BLaER1 (cell line): ENCODE measurements around the gene TMEM72.
"Not testable (repeated sequence)": the region's sequence is repeated elsewhere in the genome, so short reads cannot be mapped to it uniquely, and the experiment has no call there.

Experiments used
- H3K27ac ChIP-seq: shearing (Covaris generic); formaldehyde crosslinking; 2 replicates; pipeline ENCODE4 v1.8.1; 2022
- H3K27me3 ChIP-seq: shearing (Covaris generic); formaldehyde crosslinking; 2 replicates; pipeline ENCODE4 v1.8.1; 2022
- H3K36me3 ChIP-seq: shearing (Covaris generic); formaldehyde crosslinking; 2 replicates; pipeline ENCODE4 v1.8.1; 2022
- H3K4me1 ChIP-seq: shearing (Covaris generic); formaldehyde crosslinking; 2 replicates; pipeline ENCODE4 v1.8.1; 2022
- H3K4me2 ChIP-seq: shearing (Covaris generic); formaldehyde crosslinking; 2 replicates; pipeline ENCODE4 v1.8.1; 2022
- H3K4me3 ChIP-seq: shearing (Covaris generic); formaldehyde crosslinking; 2 replicates; pipeline ENCODE4 v1.8.1; 2022
- H3K9ac ChIP-seq: shearing (Covaris generic); formaldehyde crosslinking; 2 replicates; pipeline ENCODE4 v1.8.1; 2022
- H3K9me3 ChIP-seq: shearing (Covaris generic); formaldehyde crosslinking; 2 replicates; pipeline ENCODE4 v1.8.1; 2022
- H4K20me1 ChIP-seq: shearing (Covaris generic); formaldehyde crosslinking; 2 replicates; pipeline ENCODE4 v1.8.1; 2022
- Cebpa-rat ChIP-seq: shearing (Covaris generic); IDR thresholded peaks from 2 replicates; pipeline ENCODE4 v1.8.1; 2022

Gene TMEM72

GRCh38 chr10:44911081-44911540 is at the start of gene TMEM72:
Gene TMEM72 (plus strand): TSS chr10:44911337. CDS start chr10:44911513, 176 bp downstream.
- Histone ChIP-seq H3K27ac (peak within 1 kb of the TSS; percentile 79), H3K4me2 (peak within 1 kb of the TSS; percentile 87), H3K9ac (peak within 1 kb of the TSS; percentile 37; the same call in 1 of the 2 replicates), H3K9me3 (no peaks in the 10 kb centered on the region), H3K4me1 (peaks cover 89% of the 10 kb centered on the region), H4K20me1 (no peaks in the 10 kb centered on the region), H3K27me3 (no peaks in the 10 kb centered on the region), H3K4me3 (no peak within 1 kb of the TSS), H3K36me3 (no peaks in the 10 kb centered on the region)
- TF ChIP-seq Cebpa-rat: no peak

GRCh38 chr10:44862006-44862751 is 49.0 kb upstream of the TMEM72 start:
- Histone ChIP-seq H4K20me1 (no peaks in the 10 kb centered on the region), H3K4me3 (no peak overlapping the region), H3K9me3 (no peaks in the 10 kb centered on the region), H3K27me3 (no peaks in the 10 kb centered on the region), H3K4me2 (peak overlapping the region; percentile 95), H3K4me1 (peaks cover 83% of the 10 kb centered on the region), H3K36me3 (no peaks in the 10 kb centered on the region), H3K9ac (peak overlapping the region; percentile 46), H3K27ac (peak overlapping the region; percentile 39; the same call in 1 of the 2 replicates)
- no peak for TF ChIP-seq Cebpa-rat

- Histone ChIP-seq H3K4me2 (peak overlapping the region; percentile 95), H3K9me3 (no peaks in the 10 kb centered on the region), H3K4me3 (no peak overlapping the region), H4K20me1 (no peaks in the 10 kb centered on the region), H3K27ac (no peak overlapping the region), H3K36me3 (no peaks in the 10 kb centered on the region), H3K4me1 (peaks cover 75% of the 10 kb centered on the region), H3K9ac (no peak overlapping the region), H3K27me3 (no peaks in the 10 kb centered on the region)
- TF ChIP-seq Cebpa-rat: no peak
These were observed 48.2 kb upstream of the TMEM72 start for GRCh38 chr10:44862924-44863323.

GRCh38 chr10:44863344-44864047 is 47.6 kb upstream of the TMEM72 start:
- Histone ChIP-seq H3K27me3 (no peaks in the 10 kb centered on the region), H3K4me1 (peaks cover 70% of the 10 kb centered on the region), H3K4me3 (no peak overlapping the region), H3K36me3 (no peaks in the 10 kb centered on the region), H4K20me1 (no peaks in the 10 kb centered on the region), H3K9ac (0 out of 2 replicates have a peak overlapping the region, but pooled peaks have one; percentile 74), H3K27ac (peak overlapping the region; percentile 87; the same call in 1 of the 2 replicates), H3K4me2 (peak overlapping the region; percentile 95), H3K9me3 (no peaks in the 10 kb centered on the region)
- no peak for TF ChIP-seq Cebpa-rat

- H3K9me3 ChIP-seq: no peaks in the 10 kb centered on the region
- H3K4me2 ChIP-seq: peak overlapping the region; percentile 95
- H3K27ac ChIP-seq: peak overlapping the region; percentile 87
- no peaks in the 10 kb centered on the region for H3K27me3 ChIP-seq
- peaks cover 65% of the 10 kb centered on the region for H3K4me1 ChIP-seq
- no peak for TF ChIP-seq Cebpa-rat
- H3K36me3 ChIP-seq: no peaks in the 10 kb centered on the region
- H3K9ac ChIP-seq: peak overlapping the region; percentile 74; the same call in 1 of the 2 replicates
- H3K4me3 ChIP-seq: peak overlapping the region; percentile 62
- H4K20me1 ChIP-seq: no peaks in the 10 kb centered on the region
These were observed 47.1 kb upstream of the TMEM72 start for GRCh38 chr10:44864051-44864450.

- TF ChIP-seq Cebpa-rat: no peak
- H4K20me1 ChIP-seq: no peaks in the 10 kb centered on the region
These were observed 46.4 kb upstream of the TMEM72 start for GRCh38 chr10:44864637-44865288.

GRCh38 chr10:44865289-44865671 is 45.9 kb upstream of the TMEM72 start:
- H3K36me3 ChIP-seq: no peaks in the 10 kb centered on the region
- H3K9ac ChIP-seq: peak overlapping the region; percentile 74
- H3K27me3 ChIP-seq: no peaks in the 10 kb centered on the region
- H3K4me1 ChIP-seq: peaks cover 65% of the 10 kb centered on the region
- H3K9me3 ChIP-seq: 0 out of 2 replicates have a peak, but pooled peaks cover 3% of the 10 kb centered on the region
- H4K20me1 ChIP-seq: no peaks in the 10 kb centered on the region
- TF ChIP-seq Cebpa-rat: no peak
- H3K27ac ChIP-seq: peak overlapping the region; percentile 87
- H3K4me3 ChIP-seq: peak overlapping the region; percentile 62
- H3K4me2 ChIP-seq: peak overlapping the region; percentile 95

More at GRCh38 chr10:44864637-44865288, 46.4 kb upstream of the TMEM72 start:
- H3K27ac ChIP-seq: peak overlapping the region; percentile 87
- no peaks in the 10 kb centered on the region for H3K36me3 ChIP-seq
- 0 out of 2 replicates have a peak, but pooled peaks cover 3% of the 10 kb centered on the region for H3K9me3 ChIP-seq
- peaks cover 69% of the 10 kb centered on the region for H3K4me1 ChIP-seq
- no peaks in the 10 kb centered on the region for H3K27me3 ChIP-seq
- H3K4me3 ChIP-seq: peak overlapping the region; percentile 62
- H3K4me2 ChIP-seq: peak overlapping the region; percentile 95
- H3K9ac ChIP-seq: peak overlapping the region; percentile 74

- not testable (repeated sequence) for H3K9ac ChIP-seq, H4K20me1 ChIP-seq, H3K36me3 ChIP-seq, H3K9me3 ChIP-seq, H3K4me3 ChIP-seq, H3K27me3 ChIP-seq
- H3K4me1 ChIP-seq: peaks cover 54% of the 10 kb centered on the region
- peak overlapping the region; percentile 87 for H3K27ac ChIP-seq
- peak overlapping the region; percentile 95; the same call in 1 of the 2 replicates for H3K4me2 ChIP-seq
These were observed 44.8 kb upstream of the TMEM72 start for GRCh38 chr10:44866367-44866766.

GRCh38 chr10:44870031-44870430 is 41.1 kb upstream of the TMEM72 start:
- no peaks in the 10 kb centered on the region for H3K27me3 ChIP-seq
- H3K9ac ChIP-seq: no peak overlapping the region
- no peak overlapping the region for H3K4me2 ChIP-seq
- H3K9me3 ChIP-seq: 0 out of 2 replicates have a peak, but pooled peaks cover 3% of the 10 kb centered on the region
- no peak overlapping the region for H3K4me3 ChIP-seq
- no peak overlapping the region for H3K27ac ChIP-seq
- no peaks in the 10 kb centered on the region for H4K20me1 ChIP-seq
- TF ChIP-seq Cebpa-rat: no peak
- peaks cover 19% of the 10 kb centered on the region for H3K4me1 ChIP-seq
- H3K36me3 ChIP-seq: no peaks in the 10 kb centered on the region
